NAMALWA (cell line): ENCODE results near the gene ALLC.

Experiments
- DNase-seq: peaks from one replicate; pipeline ENCODE4 v3.0.0-alpha.2; 2015; ENCODE audit warnings: low spot score

Gene ALLC

DNA sequence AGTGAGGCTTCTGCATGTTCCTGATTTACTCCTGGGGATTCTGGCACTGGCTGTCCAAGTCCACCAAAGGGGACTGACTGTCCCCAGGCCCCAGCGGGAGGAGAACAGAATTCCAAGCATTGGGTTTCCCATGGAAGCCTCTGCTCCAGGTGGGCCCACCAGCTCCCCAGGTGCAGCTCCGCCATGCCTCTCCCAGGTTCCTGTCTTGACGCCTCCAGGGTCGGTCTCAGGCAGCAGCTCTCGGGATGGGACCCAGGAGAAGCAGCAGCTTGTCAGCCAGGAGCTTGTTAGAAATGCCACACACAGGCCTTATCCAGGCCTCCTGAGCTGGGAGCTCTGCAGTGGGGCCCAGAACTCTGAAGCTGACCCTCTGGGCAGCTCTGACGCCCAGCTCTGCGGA, 93.3 kb downstream of the ALLC start:
- DNase-seq: no peak

DNA sequence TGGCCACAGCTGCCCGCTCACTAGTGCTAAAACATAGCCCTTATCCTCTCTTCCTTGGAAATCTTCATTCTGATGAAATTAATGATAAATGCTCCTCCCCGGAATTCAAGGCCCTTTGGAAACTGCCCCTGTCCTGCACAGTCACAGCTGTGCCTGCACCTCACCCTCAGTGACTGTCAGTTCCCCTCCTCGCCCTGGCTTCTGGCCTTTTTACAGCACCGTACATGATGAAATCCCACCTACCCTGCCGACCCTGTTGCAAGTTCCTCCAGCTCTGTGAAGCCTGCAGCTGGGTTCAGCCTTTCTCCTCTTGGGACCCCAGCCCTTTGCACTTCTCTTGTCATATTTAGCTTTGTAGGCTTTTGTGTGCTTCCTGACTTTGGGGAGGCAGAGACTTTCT, 93.8 kb downstream of the ALLC start:
- DNase-seq: no peak
